ENCODE results near the gene CDT1. TPM values are rescaled to one million over a fixed set of nuclear protein-coding genes. Genes with fewer than 3 reads are reported as not detected.
A peak's percentile ranks its signal among the peaks of the same experiment; 100 is the strongest.

CDT1 gene
- total and polyA plus RNA-seq, 3 donors from 2014 or later, result 11.9 to 19.1 (median 14.9) TPM

- Histone ChIP-seq H3K27me3 (no peaks in the 10 kb centered on the region), H3K36me3 (ENCODE audit: low read depth, missing control alignments) (no peaks in the 10 kb centered on the region), H3K9me3 (no peaks in the 10 kb centered on the region), H3K27ac (no peak overlapping the region), H3K4me3 (peak overlapping the region in 1 of 2 donors; percentile 34), H3K4me1 (peaks cover 21% of the 10 kb centered on the region)
- no peak for DNase-seq
- intact Hi-C loops (cut with DNase I; ENCODE audit: low total_unique reads), result no loop called here
- 25% methylated on average over 35 of the region's 39 CpGs; no CpG with 5 or more reads in 1 of the 2 donors for WGBS, 2 donors
- no peak for TF ChIP-seq POLR2A (IDR thresholded peaks at IDR 0.05)
- no peak for TF ChIP-seq CTCF (IDR thresholded peaks at IDR 0.05)
These were observed 1.2 kb downstream of the CDT1 start for GRCh38 chr16:88804552-88805339.

GRCh38 chr16:88805340-88805715 is 1.7 kb downstream of the CDT1 start:
- 87 to 96% methylated on average over 10 to 20 of the region's 22 CpGs for WGBS, 2 donors
- H3K27ac ChIP-seq, result no peak overlapping the region
- H3K36me3 ChIP-seq (ENCODE audit: low read depth, missing control alignments), result no peaks in the 10 kb centered on the region
- no peak for TF ChIP-seq POLR2A (IDR thresholded peaks at IDR 0.05)
- TF ChIP-seq CTCF (IDR thresholded peaks at IDR 0.05), result no peak
- no peaks in the 10 kb centered on the region for H3K9me3 ChIP-seq
- intact Hi-C loops (cut with DNase I; ENCODE audit: low total_unique reads), result no loop called here
- H3K27me3 ChIP-seq, result no peaks in the 10 kb centered on the region
- no peak overlapping the region for H3K4me3 ChIP-seq
- peaks cover 24% of the 10 kb centered on the region for H3K4me1 ChIP-seq
- no peak for DNase-seq

GRCh38 chr16:88805887-88806393 is 2.4 kb downstream of the CDT1 start:
- H3K9me3 ChIP-seq, result no peaks in the 10 kb centered on the region
- H3K4me1 ChIP-seq, result peaks cover 30% of the 10 kb centered on the region
- 92% methylated on average over 2 to 21 of the region's 21 CpGs for WGBS, 2 donors
- intact Hi-C loops (cut with DNase I; ENCODE audit: low total_unique reads), result no loop called here
- H3K27me3 ChIP-seq, result no peaks in the 10 kb centered on the region
- TF ChIP-seq POLR2A (IDR thresholded peaks at IDR 0.05) (no peak), CTCF (IDR thresholded peaks at IDR 0.05) (no peak)
- no peak for DNase-seq
- H3K4me3 ChIP-seq, result no peak overlapping the region
- no peaks in the 10 kb centered on the region for H3K36me3 ChIP-seq (ENCODE audit: low read depth, missing control alignments)
- H3K27ac ChIP-seq, result no peak overlapping the region

- no peak for TF ChIP-seq POLR2A (IDR thresholded peaks at IDR 0.05)
- no peak for TF ChIP-seq CTCF (IDR thresholded peaks at IDR 0.05)
- H3K4me3 ChIP-seq, result no peak overlapping the region
- WGBS, 2 donors, result 62 to 82% methylated on average over 23 to 27 of the region's 27 CpGs
- H3K4me1 ChIP-seq, result peaks cover 32% of the 10 kb centered on the region
- H3K36me3 ChIP-seq (ENCODE audit: low read depth, missing control alignments), result no peaks in the 10 kb centered on the region
- no peaks in the 10 kb centered on the region for H3K9me3 ChIP-seq
- H3K27ac ChIP-seq, result no peak overlapping the region
- intact Hi-C loops (cut with DNase I; ENCODE audit: low total_unique reads), result no loop called here
- H3K27me3 ChIP-seq, result no peaks in the 10 kb centered on the region
- peak; percentile 82 for DNase-seq
These were observed 3.0 kb downstream of the CDT1 start for GRCh38 chr16:88806491-88807111.

All from testis (tissue), 3 donors.